K562 (cell line): ENCODE results near the gene CLDN7. TPM values are rescaled to one million over a fixed set of nuclear protein-coding genes. Genes with fewer than 3 reads are reported as not detected.

Experiments used
- ESRRA ChIP-seq: fragments of 450-650 bp; IDR thresholded peaks from 2 replicates; pipeline ENCODE4 v1.6.1; 2014; ENCODE audit warnings: low read depth, mild to moderate bottlenecking, moderate library complexity, borderline replicate concordance
- FOXK2 ChIP-seq, 2 experiments: fragments of 450-650 bp; IDR thresholded peaks in 1 of 2; conservative IDR thresholded peaks in 1 of 2; 2 replicates each; pipeline ENCODE4 v1.6.1; 2016; ENCODE audit warnings: low read depth in 2 of 2, mild to moderate bottlenecking in 1 of 2
- GTF2E2 ChIP-seq: fragments of 200-800 bp; sonication (Bioruptor generic); IDR thresholded peaks from 2 replicates; pipeline ENCODE4 v1.6.1; 2016; ENCODE audit warnings: missing genetic modification characterization, missing compliant biosample characterization
- HIVEP1 ChIP-seq: fragments of 250-450 bp; sonication (Bioruptor Pico); IDR thresholded peaks from 2 replicates; pipeline ENCODE4 v1.4.0; 2020; ENCODE audit warnings: mild to moderate bottlenecking
- JUN ChIP-seq, 2 experiments: sonication (generic) in 1 of 2; formaldehyde crosslinking in 1 of 2; IDR thresholded peaks; 2 replicates each; pipeline versions ENCODE4 v1.6.1 to v1.8.0; 2012 to 2022; ENCODE audit warnings: borderline replicate concordance in 2 of 2, mild to moderate bottlenecking in 2 of 2, improper control_type of control experiment in 1 of 2, low read depth in 1 of 2, low read length in 1 of 2, missing genetic modification reagents in 1 of 2
- KDM1A ChIP-seq, 2 experiments: fragments of 450-650 bp; IDR thresholded peaks; 2 replicates each; pipeline ENCODE4 v1.6.1; 2016; ENCODE audit warnings: mild to moderate bottlenecking in 2 of 2
- MED1 ChIP-seq: sonication (generic); formaldehyde crosslinking; IDR thresholded peaks from 2 replicates; pipeline ENCODE4 v1.8.1; 2023; ENCODE audit warnings: missing genetic modification reagents, borderline replicate concordance
- NCOA2 ChIP-seq, 2 experiments: fragments of 450-650 bp; IDR thresholded peaks; 2 replicates each; pipeline ENCODE4 v1.6.1; 2018; ENCODE audit warnings: mild to moderate bottlenecking in 2 of 2, moderate library complexity in 1 of 2; ENCODE audit not compliant: partially characterized antibody in 2 of 2
- NCOR1 ChIP-seq: fragments of 450-650 bp; IDR thresholded peaks from 2 replicates; pipeline ENCODE4 v1.6.1; 2016; ENCODE audit warnings: mild to moderate bottlenecking, moderate library complexity
- NFATC3 ChIP-seq: fragments of 450-650 bp; IDR thresholded peaks from 2 replicates; pipeline ENCODE4 v1.6.1; 2017; ENCODE audit warnings: mild to moderate bottlenecking
- NFYB ChIP-seq: IDR thresholded peaks from 2 replicates; pipeline ENCODE4 v1.6.1; 2011; ENCODE audit warnings: mild to moderate bottlenecking, moderate library complexity; ENCODE audit not compliant: insufficient read length; ENCODE audit errors: extremely low read depth
- PRPF4 ChIP-seq: fragments of 200-400 bp; formaldehyde crosslinking; IDR thresholded peaks from one replicate; pipeline ENCODE4 v1.6.1; 2017; ENCODE audit warnings: low read length, low read depth, mild to moderate bottlenecking; ENCODE audit not compliant: insufficient read depth, poor library complexity, severe bottlenecking
- PURB ChIP-seq: sonication (generic); formaldehyde crosslinking; IDR thresholded peaks from 2 replicates; pipeline ENCODE4 v1.9.0; 2021; ENCODE audit warnings: low read depth, mild to moderate bottlenecking, missing genetic modification reagents
- RBM25 ChIP-seq: fragments of 200-400 bp; formaldehyde crosslinking; IDR thresholded peaks from 2 replicates; pipeline ENCODE4 v1.6.1; 2018; ENCODE audit warnings: low read length, low read depth, moderate library complexity; ENCODE audit not compliant: severe bottlenecking
- SAP30 ChIP-seq: fragments of 200-600 bp; sonication (generic); IDR thresholded peaks from 2 replicates; pipeline ENCODE4 v1.6.1; 2012; ENCODE audit warnings: borderline replicate concordance, low read depth, mild to moderate bottlenecking, moderate library complexity, low read length, control low read depth, inconsistent platforms; ENCODE audit not compliant: insufficient read depth, poor library complexity, severe bottlenecking
- ZBTB43 ChIP-seq: sonication (generic); formaldehyde crosslinking; IDR thresholded peaks from 2 replicates; pipeline ENCODE4 v1.8.0; 2023; ENCODE audit warnings: mild to moderate bottlenecking, missing genetic modification reagents
- ZNF766 ChIP-seq: fragments of 200-800 bp; sonication (Bioruptor generic); conservative IDR thresholded peaks from 2 replicates; pipeline ENCODE4 v1.6.1; 2016; ENCODE audit warnings: missing genetic modification characterization, missing compliant biosample characterization
- polyA plus RNA-seq, 8 experiments: library from polyadenylated mRNA; depleted of rRNA in 4 of 8; stranded (reverse) in 5 of 8; unstranded in 3 of 8; fragments of >200 nt; fragmentation: Nextera tagmentation in 2 of 8; fragmentation: Illumina TruSeq in 1 of 8; extraction: Ambion mirVana in 2 of 8; extraction: Trizol in 1 of 8; gene quantifications; 2 replicates each; pipeline versions ENCODE4 v1.2.1 to v1.2.3, GENCODE V29; 2011 to 2014; ENCODE audit warnings: inconsistent platforms in 1 of 8, missing spikeins in 1 of 8
- total RNA-seq, 7 experiments: library from RNA; depleted of rRNA in 6 of 7; stranded (reverse); fragments of >200 nt in 6 of 7; fragmentation: Illumina TruSeq in 2 of 7; extraction: Trizol in 2 of 7; gene quantifications; 2 replicates each; pipeline versions ENCODE4 v1.2.1 to v1.2.3, GENCODE V29; 2011 to 2021; ENCODE audit warnings: low replicate concordance in 1 of 7
- TF ChIP-seq, protein P1 (sequence below): fragments of 250-450 bp; sonication (Bioruptor Pico); IDR thresholded peaks from 2 replicates; pipeline ENCODE4 v1.4.0; 2020; ENCODE audit warnings: borderline replicate concordance
- TF ChIP-seq, protein P2 (sequence below), 2 experiments: IDR thresholded peaks; 2 replicates each; pipeline ENCODE4 v1.6.1; 2011; ENCODE audit warnings: borderline replicate concordance in 1 of 2, control low read depth in 1 of 2, low read depth in 1 of 2, low read length in 1 of 2, mild to moderate bottlenecking in 1 of 2, mixed read lengths in 1 of 2, moderate library complexity in 1 of 2; ENCODE audit not compliant: insufficient read depth in 1 of 2, insufficient read length in 1 of 2, poor library complexity in 1 of 2, severe bottlenecking in 1 of 2; ENCODE audit errors: extremely low read depth in 1 of 2
- TF ChIP-seq, protein P3 (sequence below): fragments of 250-450 bp; sonication (Bioruptor Pico); IDR thresholded peaks from 2 replicates; pipeline ENCODE4 v1.5.0; 2021

CLDN7 gene
- total and polyA plus RNA-seq, 9 of the 15 experiments (the other 6 are each of a cell fraction or from before 2014, with no cell fraction given) = 2.2 to 14.5 (median 7.6) TPM

DNA sequence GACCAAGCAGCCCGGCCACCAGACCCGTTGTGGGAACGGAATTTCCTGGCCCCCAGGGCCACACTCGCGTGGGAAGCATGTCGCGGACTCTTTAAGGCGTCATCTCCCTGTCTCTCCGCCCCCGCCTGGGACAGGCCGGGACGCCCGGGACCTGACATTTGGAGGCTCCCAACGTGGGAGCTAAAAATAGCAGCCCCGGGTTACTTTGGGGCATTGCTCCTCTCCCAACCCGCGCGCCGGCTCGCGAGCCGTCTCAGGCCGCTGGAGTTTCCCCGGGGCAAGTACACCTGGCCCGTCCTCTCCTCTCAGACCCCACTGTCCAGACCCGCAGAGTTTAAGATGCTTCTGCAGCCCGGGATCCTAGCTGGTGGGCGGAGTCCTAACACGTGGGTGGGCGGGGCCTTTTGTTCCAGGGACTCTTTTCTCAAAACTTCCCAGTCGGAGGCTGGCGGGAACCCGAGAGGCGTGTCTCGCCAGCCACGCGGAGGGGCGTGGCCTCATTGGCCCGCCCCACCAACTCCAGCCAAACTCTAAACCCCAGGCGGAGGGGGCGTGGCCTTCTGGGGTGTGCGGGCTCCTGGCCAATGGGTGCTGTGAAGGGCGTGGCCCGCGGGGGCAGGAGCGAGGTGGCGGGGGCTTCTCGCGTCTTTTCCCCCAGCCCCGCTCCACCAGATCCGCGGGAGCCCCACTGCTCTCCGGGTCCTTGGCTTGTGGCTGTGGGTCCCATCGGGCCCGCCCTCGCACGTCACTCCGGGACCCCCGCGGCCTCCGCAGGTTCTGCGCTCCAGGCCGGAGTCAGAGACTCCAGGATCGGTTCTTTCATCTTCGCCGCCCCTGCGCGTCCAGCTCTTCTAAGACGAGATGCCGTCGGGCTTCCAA lies 19.0 kb upstream of the CLDN7 start, which contains the start of gene SLC2A4 (continued):
- TF ChIP-seq NFYB = no peak
- no peak; a peak in 1 of 4 replicates for TF ChIP-seq FOXK2 (conservative IDR thresholded peaks at IDR 0.05 in 1 of 2, IDR thresholded peaks at IDR 0.05 in 1 of 2; ENCODE audit: low read depth in 2 of 2)
- TF ChIP-seq, protein P1, sequence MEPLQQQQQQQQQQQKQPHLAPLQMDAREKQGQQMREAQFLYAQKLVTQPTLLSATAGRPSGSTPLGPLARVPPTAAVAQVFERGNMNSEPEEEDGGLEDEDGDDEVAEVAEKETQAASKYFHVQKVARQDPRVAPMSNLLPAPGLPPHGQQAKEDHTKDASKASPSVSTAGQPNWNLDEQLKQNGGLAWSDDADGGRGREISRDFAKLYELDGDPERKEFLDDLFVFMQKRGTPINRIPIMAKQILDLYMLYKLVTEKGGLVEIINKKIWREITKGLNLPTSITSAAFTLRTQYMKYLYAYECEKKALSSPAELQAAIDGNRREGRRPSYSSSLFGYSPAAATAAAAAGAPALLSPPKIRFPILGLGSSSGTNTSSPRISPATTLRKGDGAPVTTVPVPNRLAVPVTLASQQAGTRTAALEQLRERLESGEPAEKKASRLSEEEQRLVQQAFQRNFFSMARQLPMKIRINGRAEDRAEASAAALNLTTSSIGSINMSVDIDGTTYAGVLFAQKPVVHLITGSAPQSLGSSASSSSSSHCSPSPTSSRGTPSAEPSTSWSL (CRISPR knock-in tag) = no peak
- TF ChIP-seq SAP30 = peak; percentile 87
- no peak for TF ChIP-seq RBM25
- TF ChIP-seq, protein P2, sequence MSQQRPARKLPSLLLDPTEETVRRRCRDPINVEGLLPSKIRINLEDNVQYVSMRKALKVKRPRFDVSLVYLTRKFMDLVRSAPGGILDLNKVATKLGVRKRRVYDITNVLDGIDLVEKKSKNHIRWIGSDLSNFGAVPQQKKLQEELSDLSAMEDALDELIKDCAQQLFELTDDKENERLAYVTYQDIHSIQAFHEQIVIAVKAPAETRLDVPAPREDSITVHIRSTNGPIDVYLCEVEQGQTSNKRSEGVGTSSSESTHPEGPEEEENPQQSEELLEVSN (IDR thresholded peaks at IDR 0.05; ENCODE audit: borderline replicate concordance in 1 of 2, extremely low read depth in 1 of 2, insufficient read depth in 1 of 2, insufficient read length in 1 of 2, low read depth in 1 of 2, low read length in 1 of 2, poor library complexity in 1 of 2, severe bottlenecking in 1 of 2) = peak; percentile 66 to 94
- TF ChIP-seq GTF2E2 (tag) = no peak
- no peak for TF ChIP-seq ZNF766 (CRISPR knock-in tag)
- TF ChIP-seq MED1 (CRISPR knock-in tag) = no peak
- TF ChIP-seq, protein P3, sequence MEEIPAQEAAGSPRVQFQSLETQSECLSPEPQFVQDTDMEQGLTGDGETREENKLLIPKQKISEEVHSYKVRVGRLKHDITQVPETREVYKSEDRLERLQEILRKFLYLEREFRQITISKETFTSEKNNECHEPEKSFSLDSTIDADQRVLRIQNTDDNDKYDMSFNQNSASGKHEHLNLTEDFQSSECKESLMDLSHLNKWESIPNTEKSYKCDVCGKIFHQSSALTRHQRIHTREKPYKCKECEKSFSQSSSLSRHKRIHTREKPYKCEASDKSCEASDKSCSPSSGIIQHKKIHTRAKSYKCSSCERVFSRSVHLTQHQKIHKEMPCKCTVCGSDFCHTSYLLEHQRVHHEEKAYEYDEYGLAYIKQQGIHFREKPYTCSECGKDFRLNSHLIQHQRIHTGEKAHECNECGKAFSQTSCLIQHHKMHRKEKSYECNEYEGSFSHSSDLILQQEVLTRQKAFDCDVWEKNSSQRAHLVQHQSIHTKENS (CRISPR knock-in tag) = no peak
- TF ChIP-seq NCOR1 = no peak
- TF ChIP-seq ZBTB43 (CRISPR knock-in tag) = no peak
- no peak for TF ChIP-seq PRPF4
- TF ChIP-seq NCOA2 (IDR thresholded peaks at IDR 0.05; ENCODE audit: partially characterized antibody in 2 of 2) = no peak
- TF ChIP-seq PURB = no peak
- no peak for TF ChIP-seq NFATC3
- no peak for TF ChIP-seq JUN (IDR thresholded peaks at IDR 0.05; ENCODE audit: borderline replicate concordance, low read depth, low read length)
- no peak for TF ChIP-seq JUN (CRISPR knock-in tag; IDR thresholded peaks at IDR 0.05; ENCODE audit: borderline replicate concordance)
- TF ChIP-seq KDM1A (IDR thresholded peaks at IDR 0.05) = no peak
- no peak for TF ChIP-seq ESRRA
- no peak for TF ChIP-seq HIVEP1 (CRISPR knock-in tag)
